ENCODE measurements around the gene LGALS1.
A peak's percentile ranks its signal among the peaks of the same experiment; 100 is the strongest.
"Not testable (repeated sequence)": the region's sequence is repeated elsewhere in the genome, so short reads cannot be mapped to it uniquely, and the experiment has no call there.

LGALS1 gene

DNA sequence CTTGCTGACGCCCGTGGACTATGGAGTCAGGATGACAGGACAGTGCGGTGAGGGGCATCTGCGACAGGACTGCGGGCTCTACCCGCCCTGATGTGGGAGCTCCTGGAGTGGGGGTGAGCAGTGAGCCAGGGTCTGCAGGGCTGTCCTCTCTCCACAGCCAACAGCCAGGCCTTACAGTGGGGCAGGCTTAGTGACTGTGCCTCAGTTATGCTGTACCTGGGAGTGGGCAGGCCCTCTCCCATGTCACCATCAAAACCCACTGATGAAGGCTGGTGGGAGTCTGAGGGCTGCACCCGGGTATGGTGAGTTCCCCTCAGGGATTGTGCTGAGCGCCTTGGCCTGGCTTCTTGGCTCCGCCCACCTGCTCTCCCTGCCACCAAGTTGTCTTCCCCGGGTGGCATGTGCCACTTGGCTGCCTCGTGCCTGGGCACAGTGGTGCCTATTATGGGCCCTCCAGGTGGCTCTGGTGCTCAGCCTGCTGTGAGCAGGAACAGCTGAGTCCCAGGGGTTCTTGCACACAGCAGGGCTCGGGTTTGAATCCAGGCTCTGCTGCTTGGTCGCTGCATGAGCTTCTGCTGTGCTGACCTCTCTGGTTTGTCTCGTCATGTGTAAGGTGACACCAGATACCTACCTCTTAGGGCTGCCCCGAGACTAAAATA lies 17.3 kb downstream of the LGALS1 start:
- no peak for DNase-seq

DNA sequence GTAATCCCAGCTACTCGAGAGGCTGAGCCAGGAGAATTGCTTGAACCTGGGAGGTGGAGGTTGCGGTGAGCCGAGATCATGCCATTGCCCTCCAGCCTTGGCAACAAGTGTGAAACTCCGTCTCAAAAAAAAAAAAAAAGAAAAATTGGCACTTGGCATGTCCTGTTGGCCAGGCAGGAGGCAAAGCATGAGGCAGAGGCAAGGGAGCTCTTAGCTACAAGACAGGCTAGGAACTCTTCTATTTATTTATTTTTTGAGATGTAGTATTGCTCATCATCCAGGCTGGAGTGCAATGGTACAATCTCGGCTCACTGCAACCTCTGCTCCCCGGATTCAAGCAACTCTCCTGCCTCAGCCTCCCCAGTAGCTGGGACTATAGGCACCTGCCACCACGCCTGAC lies 18.7 kb downstream of the LGALS1 start:
- not testable (repeated sequence) for DNase-seq

DNA sequence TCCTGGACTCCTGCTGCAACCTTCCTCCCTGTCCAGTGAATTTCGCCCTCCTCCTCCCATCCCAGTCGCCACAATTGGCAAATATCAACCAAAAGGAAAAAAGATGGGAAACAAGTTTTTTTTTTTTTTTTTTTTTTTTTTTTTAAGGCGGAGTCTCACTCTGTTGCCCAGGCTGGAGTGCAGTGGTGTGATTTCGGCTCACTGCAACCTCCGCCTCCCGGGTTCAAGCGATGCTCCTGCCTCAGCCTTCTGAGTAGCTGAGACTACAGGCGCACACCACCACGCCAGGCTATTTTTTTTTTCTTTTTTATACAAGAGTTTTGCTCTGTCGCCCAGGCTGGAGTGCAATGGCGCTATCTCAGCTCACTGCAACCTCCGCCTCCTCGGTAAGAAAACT lies 20.8 kb downstream of the LGALS1 start:
- not testable (repeated sequence) for DNase-seq

DNA sequence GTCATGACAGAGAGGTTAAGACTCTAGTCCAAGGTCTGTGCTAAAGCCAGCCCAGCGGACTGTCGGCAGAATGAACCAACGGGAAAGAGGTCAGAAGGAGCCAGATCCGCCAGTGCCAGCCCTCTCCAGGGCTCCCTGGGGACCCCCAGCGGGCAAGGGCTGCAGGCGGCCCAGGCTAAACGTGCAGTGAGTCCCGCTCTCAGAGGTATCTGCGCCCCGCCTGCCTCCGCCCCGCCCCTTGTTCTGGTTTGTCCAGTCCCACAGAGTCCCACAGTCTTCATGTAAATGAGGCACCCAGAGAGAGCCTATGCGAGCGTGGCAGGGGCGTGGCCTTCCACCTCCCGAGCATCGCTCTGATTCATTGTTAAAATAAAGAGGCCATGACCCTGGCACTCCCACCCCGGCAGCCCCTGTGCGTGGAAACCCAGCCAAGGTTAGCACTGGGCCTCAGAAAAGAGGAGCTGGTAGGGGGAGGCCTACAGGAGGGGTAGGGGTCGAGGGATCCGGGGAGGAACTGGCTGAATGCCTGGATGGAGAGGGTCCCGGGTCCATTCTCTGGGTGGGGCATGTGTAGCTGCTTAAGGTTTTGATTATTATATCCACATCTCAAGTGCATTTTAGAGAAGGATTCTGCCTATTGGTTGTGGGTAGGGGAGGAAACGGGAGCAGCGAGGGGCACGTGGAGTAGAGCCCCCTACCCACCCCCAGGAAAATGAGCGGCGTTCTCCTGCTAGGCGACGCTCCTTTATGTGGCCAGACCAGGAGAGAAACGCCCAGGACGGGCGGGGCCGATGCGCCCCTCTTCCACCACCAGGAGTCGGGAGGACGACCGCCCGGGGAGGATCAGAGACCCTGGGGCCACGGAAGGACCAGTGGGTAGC lies 21.5 kb downstream of the LGALS1 start, which contains the start of gene TRIOBP:
TSS of gene TRIOBP (plus strand) at position 392 of the 881 bp plus-strand sequence. CDS start 4,318 bp downstream, outside the sequence.
- peak; percentile 40 to 57 (median 43) for DNase-seq

DNA sequence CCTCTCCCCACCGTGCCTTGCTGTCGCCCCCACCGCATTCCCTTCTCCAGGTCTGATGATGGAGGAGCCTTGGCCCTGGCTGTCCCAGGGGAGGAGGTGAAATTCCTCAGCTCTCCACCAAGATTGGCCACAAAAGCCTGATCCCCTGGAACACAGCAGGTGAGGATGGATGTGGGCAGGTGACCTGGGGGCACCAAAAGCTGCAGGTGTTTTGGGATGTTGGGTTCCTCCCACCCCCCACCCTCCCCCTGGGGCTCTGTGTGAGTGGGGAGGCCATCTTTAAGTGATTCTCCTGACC lies 22.1 kb downstream of the LGALS1 start:
- DNase-seq, result no peak

DNA sequence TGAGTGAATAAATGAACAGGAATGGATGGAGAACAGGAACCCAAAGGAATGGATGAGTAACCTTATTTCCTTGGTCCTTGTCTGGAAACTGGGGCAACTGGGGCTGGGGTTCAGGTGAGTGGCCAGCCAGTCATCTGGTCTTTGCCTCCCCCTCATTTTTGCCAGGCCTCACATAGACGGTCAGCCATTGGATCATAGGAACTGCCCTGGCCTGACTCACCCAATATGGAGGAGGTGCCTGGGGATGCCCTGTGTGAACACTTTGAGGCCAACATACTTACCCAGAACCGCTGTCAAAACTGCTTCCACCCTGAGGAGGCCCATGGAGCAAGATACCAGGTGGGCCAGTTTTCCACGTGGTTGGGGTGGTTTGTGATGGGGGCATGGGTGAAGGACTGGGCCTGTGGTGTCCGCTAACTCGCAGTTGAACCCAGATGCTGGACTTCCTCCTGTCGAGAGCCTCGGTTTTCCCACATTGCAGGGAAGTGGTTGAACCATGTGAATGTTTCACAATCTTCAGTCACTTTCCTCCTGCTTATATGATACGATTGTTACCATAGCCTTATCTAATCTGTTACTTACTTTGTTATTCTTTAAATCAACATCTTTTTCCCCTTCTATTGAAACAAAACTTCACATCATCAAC lies 25.8 kb downstream of the LGALS1 start:
- no peak for DNase-seq

DNA sequence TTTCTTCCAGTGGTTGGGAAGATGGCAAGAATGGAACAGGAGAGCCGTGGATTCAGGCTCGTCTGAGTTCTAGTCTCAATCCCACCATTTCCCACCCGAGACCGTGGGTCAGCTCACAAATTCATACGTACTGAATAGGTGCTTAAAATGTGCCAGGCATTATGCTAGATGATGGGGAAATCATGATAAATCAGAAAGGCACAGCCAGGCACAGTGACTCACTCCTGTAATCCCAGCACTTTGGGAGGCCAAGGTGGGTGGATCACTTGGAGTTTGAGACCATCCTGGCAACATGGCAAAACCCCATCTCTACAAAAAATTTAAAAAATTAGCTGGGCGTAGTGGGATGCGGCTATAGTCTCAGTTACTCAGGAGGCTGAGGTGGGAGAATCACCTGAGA lies 28.5 kb downstream of the LGALS1 start:
- DNase-seq, result no peak

DNA sequence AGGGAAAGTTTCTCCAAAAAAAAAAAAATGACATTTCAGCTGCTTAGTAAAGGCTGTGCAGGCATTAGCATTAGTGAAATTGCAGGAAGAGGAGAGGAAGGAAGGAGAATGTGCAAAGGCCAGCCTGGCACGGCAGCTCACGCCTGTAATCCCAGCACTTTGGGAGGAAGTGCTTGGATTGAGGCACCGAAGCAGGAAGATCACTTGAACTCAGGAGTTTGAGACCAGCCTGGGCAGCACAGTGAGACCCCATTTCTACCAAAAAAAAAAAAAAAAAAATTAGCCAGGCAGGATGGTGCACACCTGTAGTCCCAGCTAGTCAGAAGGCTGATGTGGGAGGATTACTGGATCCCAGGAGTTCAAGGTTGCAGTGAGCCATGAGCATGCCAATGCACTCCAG lies 29.2 kb downstream of the LGALS1 start:
- DNase-seq, result no peak

DNA sequence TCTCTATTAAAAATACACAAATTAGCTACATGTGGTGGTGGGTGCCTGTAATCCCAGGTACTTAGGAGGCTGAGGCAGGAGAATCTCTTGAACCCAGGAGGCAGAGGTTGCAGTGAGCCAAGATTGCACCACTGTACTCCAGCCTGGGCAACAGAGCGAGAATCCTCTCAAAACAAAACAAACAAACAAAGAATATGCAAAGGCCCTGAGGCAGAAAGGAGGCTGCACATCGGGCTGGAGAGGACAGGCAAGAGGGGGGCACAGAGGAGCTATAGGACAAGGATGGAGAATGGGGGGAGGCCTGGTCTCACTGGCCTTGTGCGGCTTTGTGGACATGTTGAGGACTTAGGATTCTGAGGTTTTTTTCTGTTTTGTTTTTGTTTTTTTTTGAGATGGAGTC lies 29.8 kb downstream of the LGALS1 start:
- DNase-seq, result no peak

DNA sequence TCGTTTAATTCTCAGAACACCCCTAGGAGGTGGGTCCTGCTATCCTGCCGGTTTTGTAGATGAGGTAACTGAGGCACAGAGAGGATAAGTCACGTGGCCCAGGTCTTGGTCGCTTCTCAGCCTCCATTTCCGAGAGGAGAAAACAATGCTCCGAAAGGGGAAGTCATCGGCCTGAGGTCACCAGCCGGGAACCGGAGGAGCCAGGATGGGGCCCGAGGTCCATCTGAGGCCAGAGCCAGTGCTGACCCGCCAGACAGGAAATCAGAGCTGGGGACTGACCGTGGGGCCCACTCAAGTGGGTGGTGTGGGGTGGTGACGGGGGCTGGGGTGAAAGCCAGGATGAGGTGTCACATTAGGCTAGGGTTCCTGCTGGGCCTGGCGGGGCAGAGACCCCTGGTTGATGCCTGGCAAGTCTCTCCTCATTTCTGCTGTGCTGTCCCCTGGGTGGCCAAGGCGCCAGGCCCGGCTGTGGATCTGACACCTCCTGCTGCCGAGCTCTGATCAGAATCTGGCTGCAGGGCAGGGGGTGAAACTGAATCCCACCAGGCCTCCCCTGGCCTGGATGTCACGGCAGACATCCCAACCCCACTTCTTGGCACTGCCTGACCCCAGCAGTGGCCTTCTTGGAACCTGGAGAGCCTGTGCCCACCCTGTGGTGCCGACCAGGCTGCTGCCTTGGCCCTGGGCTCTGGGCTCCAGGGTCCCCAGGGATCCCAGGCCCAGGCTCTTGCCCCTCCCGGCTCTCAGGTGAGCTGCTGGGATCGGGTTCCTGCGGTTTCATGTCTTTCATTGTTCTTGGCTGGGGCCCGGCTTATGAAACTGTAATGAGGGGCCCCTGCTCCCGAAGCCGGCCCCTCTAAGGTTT lies 33.4 kb downstream of the LGALS1 start:
- no peak for DNase-seq

DNA sequence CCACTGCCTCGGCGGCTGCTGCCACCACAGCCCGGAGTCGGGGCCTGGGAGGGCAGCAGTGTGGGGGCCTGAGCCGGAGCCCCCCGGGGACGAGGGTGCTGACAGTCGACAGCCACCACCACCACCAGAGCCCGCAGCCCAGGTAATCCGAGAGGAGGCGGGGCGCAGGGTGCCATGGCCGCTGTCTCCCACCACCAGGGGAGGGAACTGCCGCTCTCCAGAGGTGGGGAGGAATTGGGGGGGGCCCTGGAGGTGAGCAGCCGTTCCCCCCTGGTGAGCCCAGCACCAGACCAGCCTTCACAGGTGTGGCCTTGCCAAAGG lies 34.0 kb downstream of the LGALS1 start:
- no peak for DNase-seq

DNA sequence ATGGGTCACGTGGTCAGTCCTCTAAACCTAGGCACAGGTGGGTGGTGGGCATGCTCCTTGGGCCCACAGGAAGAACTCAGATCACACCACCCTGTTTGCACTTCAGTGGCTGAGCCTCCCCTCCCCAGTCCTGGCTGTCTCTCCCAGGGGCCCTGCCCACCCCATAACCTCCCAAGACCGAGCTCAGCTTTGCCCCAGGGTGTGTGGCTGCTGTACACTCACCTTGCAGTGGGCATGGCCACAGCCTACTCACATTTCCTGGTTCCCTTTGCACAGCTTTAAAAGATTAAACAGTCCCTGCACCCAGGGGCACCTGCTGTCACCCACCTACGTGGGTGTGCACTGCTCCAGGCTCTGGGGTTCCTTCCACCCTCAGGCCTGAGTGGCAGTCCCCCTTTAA lies 35.2 kb downstream of the LGALS1 start:
- DNase-seq, result no peak

DNA sequence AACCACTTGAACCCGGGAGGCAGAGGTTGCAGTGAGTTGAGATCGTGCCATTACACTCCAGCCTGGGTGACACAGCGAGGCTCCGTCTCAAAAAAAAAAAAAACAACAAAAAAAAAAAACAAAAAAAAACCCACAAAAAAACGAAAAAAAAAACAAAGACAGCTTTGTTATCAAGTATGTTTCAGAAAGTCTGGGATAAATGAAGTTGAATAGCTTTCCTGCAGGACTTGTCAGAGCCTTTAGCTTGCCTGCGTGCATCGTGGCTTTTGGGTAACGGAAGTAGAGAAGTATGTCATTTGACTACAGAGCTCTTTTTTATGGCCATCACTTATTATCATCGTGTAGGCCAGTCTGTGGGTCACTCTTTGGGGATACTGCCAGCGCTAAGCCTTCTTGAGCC lies 36.1 kb downstream of the LGALS1 start:
- no peak for DNase-seq

DNA sequence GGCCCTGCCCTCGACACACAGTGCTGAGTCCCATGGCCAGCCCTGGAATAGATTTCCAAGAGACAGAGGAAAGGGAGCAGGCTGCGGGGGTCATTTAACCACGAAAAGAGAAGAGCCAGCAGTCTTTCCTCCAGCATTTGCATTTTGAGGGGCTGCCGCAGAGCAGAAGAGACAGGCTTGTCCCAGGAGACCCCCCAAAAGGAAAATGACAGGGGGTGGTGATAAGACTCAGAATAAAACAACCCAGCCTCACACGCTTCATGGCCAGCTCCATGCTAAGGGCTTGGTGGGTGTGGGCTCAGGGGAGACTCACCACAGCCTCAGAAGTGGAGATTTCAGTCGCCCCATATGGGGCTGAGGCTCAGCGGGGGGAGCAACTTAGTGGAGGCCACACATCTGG lies 38.3 kb downstream of the LGALS1 start:
- no peak for DNase-seq

DNA sequence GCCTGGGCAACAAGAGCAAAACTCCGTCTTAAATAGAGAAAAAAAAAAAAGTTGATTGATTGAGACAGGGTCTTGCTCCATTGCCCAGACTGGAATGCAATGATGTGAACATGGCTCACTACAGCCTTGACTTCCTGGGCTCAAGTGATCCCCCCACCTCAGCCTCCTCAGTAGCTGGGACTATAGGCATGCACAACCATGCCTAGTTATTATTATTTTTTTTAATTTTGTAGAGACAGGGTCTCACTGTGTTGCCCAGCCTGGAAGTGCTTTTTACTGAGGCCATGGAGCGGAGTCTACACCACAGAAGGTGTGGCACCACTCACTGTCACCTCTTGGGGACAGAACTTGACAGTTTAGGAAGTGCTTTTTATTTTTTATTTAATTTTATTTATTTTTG lies 39.2 kb downstream of the LGALS1 start:
- no peak for DNase-seq

DNA sequence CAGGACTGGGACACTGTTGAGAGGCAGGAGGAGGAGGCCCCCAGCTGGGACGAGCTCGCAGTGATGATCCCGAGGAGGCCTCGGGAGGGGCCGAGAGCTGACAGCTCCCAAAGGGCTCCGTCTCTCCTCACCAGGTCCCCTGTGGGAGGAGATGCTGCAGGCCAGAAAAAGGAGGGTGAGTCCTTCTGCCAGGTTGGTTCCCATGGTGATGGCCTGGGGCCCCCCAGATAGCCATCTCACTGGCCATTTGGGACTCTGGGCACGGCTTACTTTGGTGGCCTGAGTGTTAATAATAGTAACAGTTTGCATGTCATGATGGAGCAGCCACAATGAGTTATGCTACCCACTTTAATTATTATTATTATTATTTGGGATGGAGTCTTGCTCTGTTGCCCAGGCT lies 40.3 kb downstream of the LGALS1 start:
- no peak for DNase-seq

DNA sequence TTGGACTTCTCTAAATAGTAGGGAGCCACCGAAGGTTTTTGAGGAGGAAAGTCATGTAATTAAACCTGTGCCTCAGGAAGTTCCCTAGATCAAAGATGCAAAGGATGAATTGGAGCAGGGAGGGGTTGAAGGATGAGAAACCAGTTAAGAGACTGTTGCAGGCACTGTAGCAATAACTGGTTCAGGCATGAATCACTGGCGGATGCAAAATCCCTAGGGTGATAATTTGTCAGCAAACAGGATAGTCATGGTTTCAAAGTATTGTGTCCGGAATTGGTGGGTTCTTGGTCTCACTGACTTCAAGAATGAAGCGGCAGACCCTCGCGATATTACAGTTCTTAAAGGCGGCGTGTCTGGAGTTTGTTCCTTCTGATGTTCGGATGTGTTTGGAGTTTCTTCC lies 41.3 kb downstream of the LGALS1 start:
- DNase-seq, result no peak

DNA sequence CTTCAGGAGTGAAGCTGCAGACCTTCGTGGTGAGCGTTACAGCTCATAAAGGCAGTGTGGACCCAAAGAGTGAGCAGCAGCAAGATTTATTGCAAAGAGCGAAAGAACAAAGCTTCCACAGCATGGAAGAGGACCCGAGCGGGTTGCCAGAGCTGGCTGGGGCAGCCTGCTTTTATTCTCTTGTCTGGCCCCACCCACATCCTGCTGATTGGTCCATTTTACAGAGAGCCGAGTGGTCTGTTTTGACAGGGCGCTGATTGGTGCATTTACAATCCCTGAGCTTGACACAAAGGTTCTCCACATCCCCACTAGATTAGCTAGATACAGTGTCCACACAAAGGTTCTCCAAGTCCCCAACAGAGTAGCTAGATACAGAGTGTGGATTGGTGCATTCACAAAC lies 41.8 kb downstream of the LGALS1 start:
- not testable (repeated sequence) for DNase-seq

DNA sequence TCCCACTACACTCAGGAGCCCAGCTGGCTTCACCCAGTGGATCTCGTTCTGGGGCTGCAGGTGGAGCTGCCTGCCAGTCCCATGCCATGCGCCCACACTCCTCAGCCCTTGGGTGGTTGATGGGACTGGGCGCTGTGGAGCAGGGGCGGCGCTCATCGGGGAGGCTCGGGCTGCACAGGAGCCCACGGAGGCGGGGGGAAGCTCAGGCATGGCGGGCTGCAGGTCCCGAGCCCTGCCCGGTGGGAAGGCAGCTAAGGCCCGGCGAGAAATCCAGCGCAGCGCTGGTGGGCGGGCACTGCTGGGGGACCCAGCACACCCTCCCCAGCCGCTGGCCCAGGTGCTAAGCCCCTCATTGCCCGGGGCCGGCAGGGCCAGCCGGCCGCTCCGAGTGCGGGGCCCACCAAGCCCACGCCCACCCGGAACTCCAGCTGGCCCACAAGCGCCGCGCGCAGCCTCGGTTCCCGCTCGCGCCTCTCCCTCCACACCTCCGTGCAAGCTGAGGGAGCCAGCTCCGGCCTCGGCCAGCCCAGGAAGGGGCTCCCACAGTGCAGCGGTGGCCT lies 42.4 kb downstream of the LGALS1 start:
- not testable (repeated sequence) for DNase-seq

DNA sequence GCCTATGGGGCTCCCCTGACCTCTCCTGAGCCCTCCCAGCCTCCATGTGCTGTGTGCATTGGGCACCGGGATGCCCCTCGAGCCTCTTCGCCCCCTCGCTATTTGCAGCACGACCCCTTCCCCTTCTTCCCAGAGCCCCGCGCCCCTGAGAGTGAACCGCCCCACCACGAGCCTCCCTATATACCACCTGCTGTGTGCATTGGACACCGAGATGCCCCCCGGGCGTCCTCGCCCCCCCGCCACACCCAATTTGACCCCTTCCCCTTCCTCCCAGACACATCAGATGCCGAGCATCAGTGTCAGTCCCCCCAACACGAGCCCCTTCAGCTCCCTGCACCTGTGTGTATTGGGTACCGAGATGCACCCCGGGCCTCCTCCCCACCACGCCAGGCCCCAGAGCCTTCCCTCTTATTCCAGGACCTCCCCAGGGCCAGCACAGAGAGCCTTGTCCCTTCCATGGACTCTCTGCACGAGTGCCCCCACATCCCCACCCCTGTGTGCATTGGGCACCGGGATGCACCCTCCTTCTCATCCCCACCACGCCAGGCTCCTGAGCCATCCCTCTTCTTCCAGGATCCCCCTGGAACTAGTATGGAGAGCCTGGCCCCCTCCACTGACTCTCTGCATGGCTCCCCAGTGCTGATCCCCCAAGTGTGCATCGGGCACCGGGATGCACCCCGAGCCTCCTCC lies 50.3 kb downstream of the LGALS1 start:
- no peak for DNase-seq

DNA sequence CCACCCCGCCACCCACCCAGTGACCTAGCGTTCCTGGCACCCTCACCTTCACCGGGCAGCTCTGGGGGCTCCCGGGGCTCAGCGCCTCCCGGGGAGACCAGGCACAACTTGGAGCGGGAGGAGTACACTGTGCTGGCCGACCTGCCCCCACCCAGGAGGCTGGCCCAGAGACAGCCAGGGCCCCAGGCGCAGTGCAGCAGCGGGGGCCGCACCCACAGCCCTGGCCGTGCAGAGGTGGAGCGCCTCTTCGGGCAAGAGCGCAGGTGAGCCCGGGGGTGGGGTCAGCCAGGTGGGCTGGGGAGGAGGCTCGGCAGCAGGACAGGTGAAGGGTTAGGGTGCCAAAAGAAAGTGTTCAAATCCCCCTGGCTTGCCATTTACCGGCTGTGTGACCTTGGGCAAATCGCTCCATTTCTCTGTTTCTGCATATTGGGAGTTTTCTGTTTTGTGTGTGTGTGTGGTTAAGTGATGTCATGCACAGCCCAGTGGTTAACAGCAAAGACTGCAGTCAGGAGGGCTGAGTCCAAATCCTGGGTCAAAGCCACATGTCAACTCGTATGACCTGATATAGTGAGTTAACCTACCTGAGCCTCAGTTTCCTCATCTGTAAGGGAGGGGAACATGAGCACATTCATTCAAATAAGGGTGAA lies 50.9 kb downstream of the LGALS1 start:
- no peak for DNase-seq

DNA sequence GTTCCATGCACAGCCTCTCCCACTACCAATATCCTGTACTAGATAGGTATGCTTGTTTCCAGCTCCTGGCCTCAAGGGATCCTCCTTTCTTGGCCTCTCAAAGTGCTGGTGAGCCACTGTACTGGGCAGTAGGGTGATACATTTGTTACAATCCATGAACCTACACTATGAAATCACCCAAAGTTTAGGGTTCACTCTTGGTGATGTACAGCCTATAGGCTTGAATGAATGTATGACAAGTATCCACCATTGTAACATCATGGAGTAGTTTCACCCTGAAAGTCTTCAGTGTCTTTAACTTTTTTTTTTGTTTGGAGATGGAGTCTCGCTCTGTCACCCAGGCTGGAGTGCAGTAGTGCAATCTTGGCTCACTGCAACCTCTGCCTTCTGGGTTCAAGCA lies 53.2 kb downstream of the LGALS1 start:
- DNase-seq, result no peak
